GM18519 (cell line): ENCODE results near the gene NACC2.
"Not testable (repeated sequence)": the region's sequence is repeated elsewhere in the genome, so short reads cannot be mapped to it uniquely, and the experiment has no call there.

Source experiments
- ATAC-seq: cut with Tn5 transposase; IDR thresholded peaks from one replicate; pipeline ENCODE4 v1.9.1; 2021; ENCODE audit warnings: mild to moderate bottlenecking, moderate library complexity; ENCODE audit not compliant: unreplicated experiment, low FRiP score

Gene NACC2

DNA sequence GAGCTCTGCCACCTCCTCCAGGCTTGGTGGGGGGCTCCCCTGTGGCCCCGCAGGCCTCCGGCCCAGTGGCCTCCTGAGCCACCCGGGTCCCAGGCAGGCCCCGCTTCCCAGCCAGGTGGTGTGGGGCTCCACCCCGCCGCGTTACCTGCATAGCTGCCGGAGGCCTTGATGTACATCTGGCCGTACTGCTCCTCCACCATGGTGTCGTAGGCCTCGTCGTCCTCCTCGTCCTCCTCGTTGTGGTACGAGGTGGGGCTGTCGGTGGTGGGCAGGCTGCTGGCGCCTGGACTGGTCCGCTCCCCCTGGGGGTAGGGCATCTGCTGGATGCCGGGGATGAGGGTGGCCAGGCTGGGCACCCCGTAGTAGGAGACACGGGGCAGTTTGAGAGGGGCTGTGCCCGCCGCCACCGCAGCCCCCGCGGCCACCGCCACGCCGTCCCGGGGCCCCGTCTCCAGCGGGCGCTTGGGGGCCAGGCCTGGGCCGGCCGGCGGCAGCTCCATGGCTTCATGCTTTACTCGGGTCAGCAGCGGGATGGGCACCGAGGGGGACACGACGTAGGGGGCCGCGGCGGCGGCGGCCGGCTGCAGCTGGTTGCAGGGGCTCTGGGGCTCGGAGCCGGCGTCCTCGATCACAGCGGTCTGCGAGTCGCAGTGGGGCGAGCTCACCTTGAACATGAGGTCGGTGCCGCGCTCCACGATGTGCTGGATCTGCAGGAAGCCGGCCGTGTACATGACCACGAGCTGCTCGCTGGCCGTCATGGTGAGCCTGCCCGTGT is 45.4 kb downstream of the NACC2 start:
- no peak for ATAC-seq

- ATAC-seq = no peak
Observed at GRCh38 chr9:136048560-136049411, 46.3 kb downstream of the NACC2 start.

DNA sequence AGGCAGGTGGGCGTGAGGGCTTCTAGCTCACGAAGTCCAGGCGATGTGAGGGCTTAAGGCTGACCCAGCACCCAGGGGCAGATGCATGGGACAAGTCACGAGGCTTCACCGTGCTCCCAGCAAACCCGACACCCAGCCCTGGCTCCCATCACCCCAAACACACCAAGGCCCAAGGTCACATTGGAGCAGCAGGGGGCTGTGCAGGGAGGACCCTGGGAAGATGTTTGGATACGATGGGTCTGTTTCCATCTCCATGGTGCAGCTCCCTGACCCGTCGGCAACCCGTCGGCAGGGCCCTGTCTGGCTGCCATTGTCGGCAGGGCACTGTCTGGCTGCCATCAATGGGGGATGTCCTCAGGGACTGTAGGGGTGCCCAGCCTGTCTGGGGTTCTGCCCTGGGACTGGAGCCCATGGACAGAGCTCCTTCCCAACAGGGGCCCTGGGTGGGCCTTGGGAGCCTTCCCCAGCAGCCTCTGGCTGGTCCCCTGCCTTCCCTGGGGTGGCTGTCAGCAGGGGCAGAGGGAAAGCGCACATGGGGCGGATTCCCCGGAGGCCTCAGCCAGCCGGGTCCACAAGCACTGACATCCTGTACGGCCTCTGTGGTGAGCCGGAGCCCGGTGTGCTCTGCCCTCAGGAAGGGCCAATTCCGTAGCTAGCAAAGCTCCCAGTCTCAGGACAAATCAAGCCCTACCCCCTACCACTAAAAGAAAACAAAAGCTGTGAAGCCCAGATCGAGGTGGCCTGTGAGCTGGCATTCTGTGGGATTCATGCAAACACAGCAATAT is 47.1 kb downstream of the NACC2 start:
- no peak for ATAC-seq

DNA sequence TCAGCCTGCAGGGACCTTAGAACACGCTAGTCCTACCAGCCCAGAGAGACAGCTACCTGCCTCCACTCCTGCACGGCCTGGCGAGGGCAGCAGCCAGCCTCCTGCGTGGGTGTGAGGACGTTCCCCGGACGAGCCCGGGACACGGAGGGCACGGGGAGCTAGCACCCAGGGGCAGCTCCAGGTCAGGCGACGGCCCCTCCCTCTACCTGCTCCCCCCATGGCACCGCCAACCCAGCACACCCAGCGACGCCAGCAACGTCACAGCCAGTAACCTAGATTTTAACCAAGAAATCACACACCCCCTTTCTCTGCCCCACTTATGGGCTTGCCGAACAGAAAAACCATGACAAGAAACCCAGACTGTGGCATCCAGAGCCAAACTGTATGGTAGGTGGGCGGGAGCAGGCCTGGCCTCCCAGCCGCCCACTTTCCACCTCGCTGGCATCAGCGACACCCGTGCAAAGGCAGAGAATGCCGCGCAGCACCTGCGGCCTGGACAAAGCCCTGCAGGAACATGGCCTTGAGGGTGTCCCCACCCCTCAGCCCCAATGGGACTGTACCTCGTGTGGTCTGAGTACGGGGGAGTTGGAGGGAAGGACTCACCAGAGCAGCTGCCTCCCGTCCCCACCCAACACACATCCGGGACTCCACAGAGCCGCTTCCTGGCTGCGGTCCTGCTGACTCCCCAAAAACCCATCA is 47.9 kb downstream of the NACC2 start:
- no peak for ATAC-seq

DNA sequence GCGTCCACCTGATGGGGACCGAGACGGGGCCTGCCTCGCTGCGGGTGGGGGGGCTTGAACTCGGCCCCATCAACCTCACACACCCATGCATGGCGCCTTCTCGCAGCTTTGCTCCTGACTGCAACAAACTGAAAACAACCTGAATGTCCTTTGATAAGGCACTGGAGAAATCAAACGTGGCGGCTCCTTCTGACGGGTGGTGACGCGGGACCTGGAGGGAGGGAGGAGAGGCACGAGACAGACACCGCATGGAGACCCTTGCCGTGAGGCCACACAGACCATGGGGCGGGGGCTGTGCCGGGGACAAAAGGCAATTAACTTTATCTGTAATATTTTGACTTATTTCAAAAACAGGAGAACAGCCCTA is 48.6 kb downstream of the NACC2 start:
- no peak for ATAC-seq

- ATAC-seq = no peak
Observed at GRCh38 chr9:136045595-136046553, 49.2 kb downstream of the NACC2 start.

DNA sequence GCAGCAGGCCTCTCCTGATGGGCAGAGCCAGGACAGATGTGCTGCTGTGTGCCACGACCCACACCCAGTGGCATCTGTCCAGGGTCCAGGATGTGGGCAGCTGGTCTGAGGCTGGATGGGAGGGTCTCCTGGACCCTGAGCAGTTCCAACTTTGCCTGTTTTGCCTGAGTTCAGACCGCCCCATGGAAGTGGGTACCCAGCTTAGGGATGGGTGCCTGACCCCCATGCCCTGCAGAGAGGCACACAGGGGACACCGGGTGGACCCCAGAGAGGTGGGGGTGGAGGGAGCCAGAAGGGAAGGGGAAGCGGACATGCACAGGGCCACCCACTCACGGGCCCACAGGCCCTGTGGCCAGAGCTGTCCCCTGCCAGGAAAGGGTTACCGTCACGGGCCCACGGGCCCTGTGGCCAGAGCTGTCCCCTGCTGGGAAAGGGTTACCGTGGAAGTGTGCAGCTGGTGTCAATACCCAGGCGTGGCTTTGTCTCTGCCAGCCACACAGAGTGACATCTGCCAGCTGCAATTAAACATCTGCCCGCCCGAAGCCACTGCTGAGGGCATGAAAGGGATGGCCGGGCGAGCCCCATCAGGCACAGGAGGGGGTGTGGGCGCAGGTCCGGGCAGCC is 50.0 kb downstream of the NACC2 start:
- ATAC-seq = no peak

DNA sequence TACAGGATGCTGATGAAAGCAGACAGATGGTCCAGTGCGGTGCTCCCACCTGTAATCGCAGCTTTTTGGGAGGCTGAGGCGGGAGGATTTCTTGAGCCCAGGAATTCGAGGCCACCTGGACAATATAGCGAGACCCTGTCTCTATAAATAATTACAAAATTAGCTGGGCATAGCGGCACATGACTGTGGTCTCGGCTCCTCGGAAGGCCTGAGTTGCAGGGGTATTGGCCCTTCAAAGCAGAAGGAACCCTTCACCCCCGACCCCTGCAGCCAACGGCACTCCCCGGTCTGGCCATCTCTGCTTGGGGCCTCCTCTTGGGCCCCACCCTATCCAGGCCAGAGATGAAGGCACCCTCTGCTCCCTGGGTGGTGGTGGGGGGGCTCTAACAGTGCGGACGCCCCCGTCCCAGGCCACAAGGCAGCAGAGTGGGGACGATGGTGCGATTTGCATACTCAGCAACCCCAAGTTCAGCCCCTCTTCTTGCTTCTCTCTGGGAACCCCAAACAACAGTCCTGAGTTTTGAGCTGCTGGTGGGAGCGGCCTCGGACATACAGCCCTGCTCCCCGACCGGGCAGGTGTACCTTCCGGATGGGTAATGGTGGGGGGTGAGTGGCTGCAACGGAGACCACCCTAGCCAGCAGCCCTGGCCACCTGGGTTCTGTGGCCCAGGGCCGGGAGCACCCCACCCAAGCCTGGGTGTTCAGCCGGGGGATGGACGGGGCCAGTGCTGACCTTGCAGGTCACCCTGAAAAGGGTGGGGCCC is 50.7 kb downstream of the NACC2 start:
- no peak for ATAC-seq

GRCh38 chr9:136043441-136043991 is 51.6 kb downstream of the NACC2 start:
- ATAC-seq = no peak

DNA sequence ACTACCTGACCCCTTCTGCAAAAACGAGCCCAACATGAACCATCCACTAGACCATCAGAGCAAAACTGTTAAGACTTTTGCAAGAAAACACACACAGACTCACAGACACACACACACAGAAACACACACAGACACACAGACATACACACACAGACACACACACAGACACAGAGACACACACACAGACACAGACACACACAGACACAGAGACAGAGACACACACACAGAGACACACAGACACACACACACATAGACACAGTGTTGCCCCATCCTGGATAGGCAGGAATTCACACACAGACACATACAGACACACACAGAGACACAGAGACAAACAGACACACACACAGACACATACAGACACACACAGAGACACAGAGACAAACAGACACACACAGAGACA is 52.5 kb downstream of the NACC2 start:
- no peak for ATAC-seq

- ATAC-seq = not testable (repeated sequence)
Observed at GRCh38 chr9:136040848-136041247, 54.2 kb downstream of the NACC2 start.

DNA sequence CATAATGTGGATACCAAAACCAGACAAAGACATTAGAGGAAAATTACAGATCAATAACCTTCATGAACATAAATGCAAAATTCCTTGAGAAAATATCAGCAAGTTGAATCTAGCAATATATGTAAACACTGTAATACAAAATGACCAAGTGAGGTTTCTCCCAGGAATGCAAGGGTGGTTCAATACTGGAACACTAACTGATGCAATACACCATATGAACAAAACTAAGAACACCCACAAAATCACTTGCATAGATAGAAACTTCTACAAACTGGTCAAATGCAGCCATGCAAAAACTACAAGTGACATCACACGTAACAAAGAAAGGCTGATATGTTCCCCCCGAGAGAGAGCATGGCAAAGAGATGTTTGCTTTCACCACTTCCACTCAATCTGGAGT is 55.6 kb downstream of the NACC2 start:
- no peak for ATAC-seq

DNA sequence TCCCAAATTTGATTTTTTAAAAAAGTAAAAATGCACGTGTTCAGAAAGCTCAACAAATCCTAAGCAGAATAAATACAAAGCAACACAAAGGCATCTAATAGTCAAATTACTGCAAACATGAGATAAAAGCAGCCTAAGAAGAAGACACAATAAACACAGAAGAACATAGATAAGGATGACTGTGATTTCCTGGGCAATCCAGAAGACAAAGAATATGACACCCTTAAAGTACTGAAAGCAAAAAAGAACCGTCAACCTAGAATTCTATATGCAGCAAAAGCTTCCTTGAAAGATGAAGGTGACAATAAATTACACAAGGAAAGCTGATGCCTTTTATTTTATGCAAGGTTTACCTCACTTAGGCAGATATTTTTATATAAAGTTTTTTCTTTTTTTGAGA is 58.2 kb downstream of the NACC2 start:
- no peak for ATAC-seq

GRCh38 chr9:136036050-136036449 is 59.0 kb downstream of the NACC2 start:
- ATAC-seq = no peak

DNA sequence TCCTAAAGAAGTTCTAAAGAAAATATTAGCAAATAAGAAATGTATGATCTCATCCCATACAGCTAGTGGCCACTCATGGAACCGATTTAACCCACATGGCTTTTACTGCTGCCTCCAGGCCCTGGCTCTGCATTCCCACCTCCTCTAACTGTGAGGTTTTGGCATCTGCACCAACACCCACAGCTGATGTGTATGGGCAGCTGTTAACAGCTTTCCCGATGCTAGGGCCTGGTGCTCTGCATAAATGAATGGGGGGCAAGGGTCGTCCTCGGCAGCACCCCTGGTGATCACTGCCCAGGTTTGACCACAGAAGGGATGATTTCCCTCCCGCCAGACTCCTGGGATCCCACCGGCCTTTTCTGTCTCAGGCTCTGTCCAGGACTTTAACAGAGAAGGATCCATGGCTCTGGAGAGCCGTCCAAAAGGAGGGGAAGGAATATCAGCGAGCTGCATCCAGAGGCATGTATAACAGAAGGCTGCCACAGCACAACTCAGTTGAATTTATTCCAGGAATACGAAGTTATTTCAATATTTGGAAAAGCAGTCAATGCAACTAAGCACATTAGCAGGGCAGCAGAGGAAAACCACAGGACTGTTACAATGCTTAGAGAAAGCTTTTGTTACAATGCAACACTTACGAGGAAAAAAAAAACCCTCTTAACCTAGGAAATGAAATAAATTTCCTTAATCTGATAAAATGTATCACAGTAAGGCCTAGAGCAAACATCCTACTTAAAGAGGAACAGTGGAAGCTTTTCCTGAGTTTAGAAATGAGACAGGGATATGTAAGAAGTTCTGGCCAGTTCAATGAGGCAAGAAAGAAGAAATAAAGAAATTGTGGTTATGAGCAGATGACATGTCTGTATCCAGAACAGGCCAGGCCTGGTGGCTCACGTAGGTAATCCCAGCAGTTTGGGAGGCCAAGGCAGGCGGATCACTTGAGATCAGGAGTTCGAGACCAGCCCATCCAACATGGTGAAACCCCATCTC is 63.1 kb downstream of the NACC2 start:
- ATAC-seq = no peak

DNA sequence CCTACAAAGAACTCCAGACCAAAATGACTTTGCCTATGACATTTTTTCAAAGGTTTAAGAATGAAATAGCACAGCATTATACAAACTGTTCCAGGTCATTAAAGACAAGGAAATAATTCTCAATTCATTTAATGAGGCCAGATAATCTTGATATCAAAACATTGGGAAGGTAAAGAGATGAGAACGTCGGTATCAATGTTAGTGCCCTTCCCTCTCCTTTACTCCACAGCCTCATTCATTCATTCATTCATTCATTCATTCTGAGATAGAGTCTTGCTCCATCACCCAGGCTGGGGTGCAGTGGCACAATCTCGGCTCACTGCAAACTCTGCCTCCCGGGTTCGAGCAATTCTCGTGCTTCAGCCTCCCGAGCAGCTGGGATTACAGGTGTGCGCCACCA is 64.0 kb downstream of the NACC2 start:
- ATAC-seq = no peak

GRCh38 chr9:136029556-136029955 is 65.5 kb downstream of the NACC2 start:
- ATAC-seq = no peak
